ENCODE measurements around the gene HIC1.

HIC1 gene

DNA sequence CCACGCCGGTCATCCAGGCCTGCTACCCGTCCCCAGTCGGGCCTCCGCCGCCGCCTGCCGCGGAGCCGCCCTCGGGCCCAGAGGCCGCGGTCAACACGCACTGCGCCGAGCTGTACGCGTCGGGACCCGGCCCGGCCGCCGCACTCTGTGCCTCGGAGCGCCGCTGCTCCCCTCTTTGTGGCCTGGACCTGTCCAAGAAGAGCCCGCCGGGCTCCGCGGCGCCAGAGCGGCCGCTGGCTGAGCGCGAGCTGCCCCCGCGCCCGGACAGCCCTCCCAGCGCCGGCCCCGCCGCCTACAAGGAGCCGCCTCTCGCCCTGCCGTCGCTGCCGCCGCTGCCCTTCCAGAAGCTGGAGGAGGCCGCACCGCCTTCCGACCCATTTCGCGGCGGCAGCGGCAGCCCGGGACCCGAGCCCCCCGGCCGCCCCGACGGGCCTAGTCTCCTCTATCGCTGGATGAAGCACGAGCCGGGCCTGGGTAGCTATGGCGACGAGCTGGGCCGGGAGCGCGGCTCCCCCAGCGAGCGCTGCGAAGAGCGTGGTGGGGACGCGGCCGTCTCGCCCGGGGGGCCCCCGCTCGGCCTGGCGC is 2.4 kb downstream of the HIC1 start:
- H3K4me3 Mint-ChIP-seq = peak overlapping the region; percentile 9
- H3K9me3 Mint-ChIP-seq = no peaks in the 10 kb centered on the region
- H3K4me1 Mint-ChIP-seq (ENCODE audit: low read depth) = peaks cover 40% of the 10 kb centered on the region
- H3K27ac Mint-ChIP-seq = no peak overlapping the region
- peaks cover 23% of the 10 kb centered on the region for H3K36me3 Mint-ChIP-seq (ENCODE audit: low read depth)
- H3K27me3 Mint-ChIP-seq = peaks cover 58% of the 10 kb centered on the region
- intact Hi-C loops (cut with micrococcal nuclease) = loop anchor here (5.0 kb wide), 1 partner anchor 100 kb away; no protein-coding TSS in a partner anchor

DNA sequence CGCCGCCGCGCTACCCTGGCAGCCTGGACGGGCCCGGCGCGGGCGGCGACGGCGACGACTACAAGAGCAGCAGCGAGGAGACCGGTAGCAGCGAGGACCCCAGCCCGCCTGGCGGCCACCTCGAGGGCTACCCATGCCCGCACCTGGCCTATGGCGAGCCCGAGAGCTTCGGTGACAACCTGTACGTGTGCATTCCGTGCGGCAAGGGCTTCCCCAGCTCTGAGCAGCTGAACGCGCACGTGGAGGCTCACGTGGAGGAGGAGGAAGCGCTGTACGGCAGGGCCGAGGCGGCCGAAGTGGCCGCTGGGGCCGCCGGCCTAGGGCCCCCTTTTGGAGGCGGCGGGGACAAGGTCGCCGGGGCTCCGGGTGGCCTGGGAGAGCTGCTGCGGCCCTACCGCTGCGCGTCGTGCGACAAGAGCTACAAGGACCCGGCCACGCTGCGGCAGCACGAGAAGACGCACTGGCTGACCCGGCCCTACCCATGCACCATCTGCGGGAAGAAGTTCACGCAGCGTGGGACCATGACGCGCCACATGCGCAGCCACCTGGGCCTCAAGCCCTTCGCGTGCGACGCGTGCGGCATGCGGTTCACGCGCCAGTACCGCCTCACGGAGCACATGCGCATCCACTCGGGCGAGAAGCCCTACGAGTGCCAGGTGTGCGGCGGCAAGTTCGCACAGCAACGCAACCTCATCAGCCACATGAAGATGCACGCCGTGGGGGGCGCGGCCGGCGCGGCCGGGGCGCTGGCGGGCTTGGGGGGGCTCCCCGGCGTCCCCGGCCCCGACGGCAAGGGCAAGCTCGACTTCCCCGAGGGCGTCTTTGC is 3.1 kb downstream of the HIC1 start:
- peaks cover 62% of the 10 kb centered on the region for H3K27me3 Mint-ChIP-seq
- no peak overlapping the region for H3K27ac Mint-ChIP-seq
- H3K36me3 Mint-ChIP-seq (ENCODE audit: low read depth) = peaks cover 30% of the 10 kb centered on the region
- H3K4me3 Mint-ChIP-seq = peak overlapping the region; percentile 13
- H3K4me1 Mint-ChIP-seq (ENCODE audit: low read depth) = peaks cover 45% of the 10 kb centered on the region
- no peaks in the 10 kb centered on the region for H3K9me3 Mint-ChIP-seq
- intact Hi-C loops (cut with micrococcal nuclease) = loop anchor here (2.0 to 5.0 kb wide), 2 partner anchors 31 to 99 kb away; no protein-coding TSS in a partner anchor

DNA sequence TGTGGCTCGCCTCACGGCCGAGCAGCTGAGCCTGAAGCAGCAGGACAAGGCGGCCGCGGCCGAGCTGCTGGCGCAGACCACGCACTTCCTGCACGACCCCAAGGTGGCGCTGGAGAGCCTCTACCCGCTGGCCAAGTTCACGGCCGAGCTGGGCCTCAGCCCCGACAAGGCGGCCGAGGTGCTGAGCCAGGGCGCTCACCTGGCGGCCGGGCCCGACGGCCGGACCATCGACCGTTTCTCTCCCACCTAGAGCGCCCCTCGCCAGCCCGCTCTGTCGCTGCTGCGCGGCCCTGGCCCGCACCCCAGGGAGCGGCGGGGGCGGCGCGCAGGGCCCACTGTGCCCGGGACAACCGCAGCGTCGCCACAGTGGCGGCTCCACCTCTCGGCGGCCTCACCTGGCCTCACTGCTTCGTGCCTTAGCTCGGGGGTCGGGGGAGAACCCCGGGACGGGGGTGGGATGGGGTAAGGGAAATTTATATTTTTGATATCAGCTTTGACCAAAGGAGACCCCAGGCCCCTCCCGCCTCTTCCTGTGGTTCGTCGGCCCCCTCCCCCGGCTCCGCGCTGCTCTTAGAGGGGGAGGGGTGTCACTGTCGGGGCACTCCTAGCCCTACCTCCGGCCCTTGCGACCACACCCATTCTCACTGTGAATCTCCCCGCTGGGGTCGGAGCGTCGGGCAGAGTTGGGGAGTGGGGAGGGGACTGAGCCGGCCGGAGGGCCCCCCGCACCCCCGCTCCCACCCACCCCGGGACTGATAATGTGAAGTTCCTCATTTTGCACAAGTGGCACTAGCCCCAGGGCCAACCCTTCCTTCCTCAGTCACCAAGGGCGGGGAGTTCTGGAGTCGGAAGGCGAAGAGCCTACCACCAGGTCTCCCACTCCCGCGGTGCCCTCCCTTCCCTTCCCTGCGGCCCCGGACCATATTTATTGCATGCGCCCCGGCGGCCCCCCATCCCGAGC is 4.0 kb downstream of the HIC1 start:
- H3K27ac Mint-ChIP-seq = peak overlapping the region; percentile 46
- peaks cover 36% of the 10 kb centered on the region for H3K4me1 Mint-ChIP-seq (ENCODE audit: low read depth)
- H3K27me3 Mint-ChIP-seq = peaks cover 57% of the 10 kb centered on the region
- H3K9me3 Mint-ChIP-seq = no peaks in the 10 kb centered on the region
- peak overlapping the region; percentile 71 for H3K4me3 Mint-ChIP-seq
- H3K36me3 Mint-ChIP-seq (ENCODE audit: low read depth) = peaks cover 39% of the 10 kb centered on the region
- intact Hi-C loops (cut with micrococcal nuclease) = loop anchor here (2.0 to 5.0 kb wide), 2 partner anchors 30 to 98 kb away; no protein-coding TSS in a partner anchor

DNA sequence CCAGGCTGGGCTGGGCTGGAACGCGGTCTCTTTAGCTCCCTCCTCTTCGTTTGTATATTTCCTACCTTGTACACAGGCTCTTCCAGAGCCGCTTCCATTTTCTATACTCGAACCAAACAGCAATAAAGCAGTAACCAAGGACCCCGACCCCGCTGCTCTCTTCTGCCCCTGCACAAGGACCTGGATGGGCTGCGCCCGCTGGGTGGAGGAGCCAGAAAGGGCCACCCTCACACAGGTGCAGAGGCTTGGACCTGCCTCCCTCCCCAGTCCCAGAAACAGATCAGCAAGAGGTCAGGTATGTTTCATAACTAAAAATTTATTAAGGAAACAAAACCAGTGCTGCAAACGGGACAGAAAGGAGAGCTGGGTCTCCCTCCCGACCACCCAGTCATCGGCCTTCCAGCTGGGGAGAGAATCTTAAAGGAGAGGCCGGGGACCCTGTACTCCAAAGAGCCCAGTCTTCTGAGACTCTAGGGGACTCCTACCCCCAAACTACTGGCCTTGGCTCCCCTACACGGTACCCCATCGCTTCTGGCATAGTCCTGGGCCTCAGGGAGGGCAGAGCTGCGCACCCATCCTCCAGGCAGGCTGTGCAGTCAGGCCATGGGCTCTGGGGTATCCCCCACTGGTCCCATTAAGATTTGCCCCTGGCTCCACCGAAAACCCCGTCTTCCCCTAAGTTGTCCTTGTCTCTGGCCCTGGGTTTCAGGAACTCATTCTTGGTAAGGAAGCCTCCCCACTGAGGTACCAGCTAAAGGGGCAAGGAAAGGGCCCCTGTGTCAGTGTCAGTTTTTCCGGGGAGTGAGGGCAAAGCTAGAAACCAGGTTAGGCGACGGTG is 4.9 kb downstream of the HIC1 start:
- no peaks in the 10 kb centered on the region for H3K9me3 Mint-ChIP-seq
- intact Hi-C loops (cut with micrococcal nuclease) = loop anchor here (2.0 to 5.0 kb wide), 2 partner anchors 29 to 98 kb away; no protein-coding TSS in a partner anchor
- peak overlapping the region; percentile 46 for H3K27ac Mint-ChIP-seq
- peaks cover 48% of the 10 kb centered on the region for H3K36me3 Mint-ChIP-seq (ENCODE audit: low read depth)
- H3K4me3 Mint-ChIP-seq = peak overlapping the region; percentile 71
- H3K27me3 Mint-ChIP-seq = peaks cover 50% of the 10 kb centered on the region
- H3K4me1 Mint-ChIP-seq (ENCODE audit: low read depth) = peaks cover 41% of the 10 kb centered on the region

DNA sequence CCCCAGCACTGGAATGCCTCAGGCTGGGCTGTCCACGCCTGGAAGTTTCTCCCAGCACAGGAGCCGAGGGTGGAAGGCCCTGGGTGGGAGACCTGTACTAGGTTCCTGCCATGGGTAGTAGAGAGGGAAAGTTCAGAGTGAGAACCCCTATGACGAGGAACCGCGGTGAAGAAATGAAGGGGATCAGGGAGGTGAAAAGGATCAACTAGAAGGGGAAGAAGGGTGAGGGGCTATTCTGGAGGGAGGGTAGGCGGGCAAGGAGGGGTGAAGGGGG is 5.4 kb downstream of the HIC1 start:
- Mint-ChIP-seq H3K36me3 (ENCODE audit: low read depth) (peaks cover 54% of the 10 kb centered on the region), H3K4me3 (no peak overlapping the region), H3K4me1 (ENCODE audit: low read depth) (peaks cover 47% of the 10 kb centered on the region), H3K27ac (peak overlapping the region; percentile 1), H3K27me3 (peaks cover 48% of the 10 kb centered on the region), H3K9me3 (no peaks in the 10 kb centered on the region)
- intact Hi-C loops (cut with micrococcal nuclease) = no loop called here

DNA sequence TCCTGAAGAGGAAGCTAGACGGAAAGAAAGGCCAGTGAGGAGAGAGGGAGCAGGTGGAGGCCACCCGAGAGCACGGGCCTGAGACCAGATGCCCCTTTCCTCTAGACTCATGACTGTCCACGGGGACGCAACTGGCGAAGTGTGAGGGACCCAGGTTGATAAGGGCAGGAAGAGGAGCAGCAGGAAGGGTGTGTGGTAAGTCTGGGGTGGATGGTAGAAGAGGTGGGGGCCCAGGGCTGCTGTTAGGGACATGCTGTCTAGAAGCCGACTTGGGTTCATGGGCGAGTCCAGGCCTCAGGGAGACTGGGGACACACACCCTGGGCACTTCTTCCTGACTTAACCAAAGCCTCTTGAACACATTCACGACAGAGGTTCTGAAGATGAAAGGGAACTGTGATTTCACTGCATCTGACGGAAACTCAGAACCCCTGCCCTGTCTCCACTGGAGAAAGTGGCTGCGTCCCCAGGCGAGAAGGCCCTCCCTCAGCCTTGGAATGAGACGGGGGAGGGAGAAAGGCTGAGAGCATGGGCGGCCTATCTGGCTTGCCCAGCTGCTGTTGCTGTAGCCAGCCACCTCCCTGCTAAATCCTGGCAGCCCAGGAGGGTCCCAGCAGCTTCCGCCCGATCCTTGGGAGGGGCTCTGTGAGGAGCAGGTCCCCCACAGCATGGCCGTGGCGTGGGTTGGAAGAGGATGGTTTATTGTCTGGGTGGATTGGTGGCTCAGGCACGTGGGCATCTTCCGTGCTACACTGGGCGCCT is 6.0 kb downstream of the HIC1 start:
- Mint-ChIP-seq H3K27ac (peak overlapping the region; percentile 1), H3K27me3 (peaks cover 51% of the 10 kb centered on the region), H3K9me3 (no peaks in the 10 kb centered on the region), H3K4me1 (ENCODE audit: low read depth) (peaks cover 48% of the 10 kb centered on the region), H3K4me3 (no peak overlapping the region), H3K36me3 (ENCODE audit: low read depth) (peaks cover 59% of the 10 kb centered on the region)
- intact Hi-C loops (cut with micrococcal nuclease) = no loop called here

DNA sequence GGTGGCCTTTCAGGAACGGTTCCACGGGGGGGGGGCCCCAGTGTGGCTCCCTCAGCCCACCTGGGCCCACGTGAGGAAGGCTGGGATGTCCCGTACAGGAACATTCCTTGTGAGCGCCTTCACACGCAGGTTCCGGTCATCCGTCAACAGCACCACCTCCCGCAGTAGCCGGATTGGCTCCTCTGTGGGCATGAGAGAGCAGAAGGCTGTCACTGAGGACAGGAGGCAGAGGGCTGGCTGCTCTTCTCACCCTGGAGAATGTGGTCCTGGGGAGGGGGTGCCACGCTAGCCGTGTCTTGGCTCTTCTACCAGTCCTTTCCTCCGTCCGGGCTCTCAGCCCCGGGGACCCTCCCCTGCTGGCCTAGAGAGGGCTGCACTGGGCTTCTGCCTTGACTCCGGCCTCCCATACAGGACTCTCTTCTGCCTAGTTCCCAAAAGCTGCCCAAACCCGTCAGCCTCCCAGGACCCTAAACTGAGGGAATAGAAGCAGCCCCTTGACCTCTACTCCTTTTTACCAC is 6.6 kb downstream of the HIC1 start:
- Mint-ChIP-seq H3K4me1 (ENCODE audit: low read depth) (peaks cover 43% of the 10 kb centered on the region), H3K27me3 (peaks cover 49% of the 10 kb centered on the region), H3K27ac (no peak overlapping the region), H3K4me3 (no peak overlapping the region), H3K9me3 (no peaks in the 10 kb centered on the region), H3K36me3 (ENCODE audit: low read depth) (peaks cover 65% of the 10 kb centered on the region)
- intact Hi-C loops (cut with micrococcal nuclease) = no loop called here

DNA sequence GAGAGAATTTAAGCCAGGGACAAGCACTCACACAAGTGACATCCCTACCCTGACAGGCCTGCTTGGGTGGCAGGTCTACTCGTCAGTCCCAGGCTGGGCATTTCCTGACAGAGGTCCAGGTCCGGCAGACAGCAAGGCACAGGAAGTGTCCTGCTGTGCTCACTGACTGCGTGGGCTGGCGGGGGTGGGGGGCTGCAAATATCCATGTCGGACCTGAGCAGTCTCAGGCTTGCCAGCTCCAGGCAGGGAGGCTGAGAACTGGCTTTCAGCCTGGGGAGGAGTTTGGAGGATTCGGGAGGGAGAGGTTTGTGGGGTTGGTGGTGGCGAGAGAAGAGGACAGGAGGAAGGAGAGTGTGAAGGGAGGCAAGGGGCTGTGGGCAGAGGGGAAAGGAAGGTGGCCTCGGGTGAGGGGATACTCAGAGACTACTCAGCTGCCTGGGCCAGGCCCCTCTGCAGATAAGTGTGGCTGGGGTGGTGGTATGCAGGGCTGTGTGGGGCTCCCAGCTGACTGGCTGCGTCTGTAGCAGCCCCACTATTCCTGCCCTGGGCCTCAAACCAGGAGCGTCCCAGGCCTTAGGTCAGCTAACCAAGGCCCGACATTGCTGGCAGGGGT is 7.8 kb downstream of the HIC1 start:
- Mint-ChIP-seq H3K27me3 (peaks cover 44% of the 10 kb centered on the region), H3K27ac (no peak overlapping the region), H3K9me3 (no peaks in the 10 kb centered on the region), H3K36me3 (ENCODE audit: low read depth) (peaks cover 77% of the 10 kb centered on the region), H3K4me3 (no peak overlapping the region), H3K4me1 (ENCODE audit: low read depth) (peaks cover 39% of the 10 kb centered on the region)
- intact Hi-C loops (cut with micrococcal nuclease) = no loop called here

DNA sequence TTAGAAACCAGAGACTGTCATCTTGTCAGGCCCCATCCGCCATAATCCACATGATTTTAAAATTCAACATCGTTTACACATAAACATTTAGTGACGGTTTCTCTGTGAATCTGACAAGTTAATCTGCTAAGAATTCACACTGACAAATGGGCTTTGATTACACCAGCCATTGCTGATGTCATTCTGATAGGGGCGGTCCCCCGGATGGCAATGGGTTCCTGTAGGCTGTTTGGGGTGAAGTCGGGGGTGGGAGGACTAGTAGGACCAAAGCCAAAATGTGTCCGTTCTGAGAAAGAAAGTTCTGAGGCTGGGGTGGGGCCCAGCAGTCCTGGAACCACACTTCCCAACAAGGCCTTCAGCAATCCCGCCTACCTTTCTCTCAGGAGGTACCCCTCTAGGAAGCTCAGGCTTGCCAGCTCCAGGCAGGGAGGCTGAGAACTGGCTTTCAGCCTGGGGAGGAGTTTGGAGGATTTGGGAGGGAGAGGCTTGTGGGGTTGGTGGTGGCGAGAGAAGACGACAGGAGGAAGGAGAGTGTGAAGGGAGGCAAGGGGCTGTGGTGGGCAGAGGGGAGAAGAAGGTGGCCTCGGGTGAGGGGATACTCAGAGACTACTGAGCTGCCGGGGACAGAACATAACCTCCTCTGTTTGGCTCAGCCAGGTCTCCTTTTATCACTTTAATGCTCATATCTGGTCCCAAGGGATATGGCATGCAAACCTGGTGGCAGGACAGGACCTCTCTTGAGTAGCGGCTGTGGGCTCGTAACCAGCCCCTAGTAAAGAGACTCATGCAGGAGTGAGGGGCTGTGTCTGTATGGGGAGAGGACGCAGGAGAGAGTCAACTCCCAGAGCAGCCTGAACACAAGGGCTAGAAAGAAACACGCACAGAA is 8.6 kb downstream of the HIC1 start:
- intact Hi-C loops (cut with micrococcal nuclease) = no loop called here
- Mint-ChIP-seq H3K36me3 (ENCODE audit: low read depth) (peaks cover 85% of the 10 kb centered on the region), H3K4me3 (no peak overlapping the region), H3K27ac (no peak overlapping the region), H3K27me3 (peaks cover 39% of the 10 kb centered on the region), H3K9me3 (no peaks in the 10 kb centered on the region), H3K4me1 (ENCODE audit: low read depth) (peaks cover 36% of the 10 kb centered on the region)

DNA sequence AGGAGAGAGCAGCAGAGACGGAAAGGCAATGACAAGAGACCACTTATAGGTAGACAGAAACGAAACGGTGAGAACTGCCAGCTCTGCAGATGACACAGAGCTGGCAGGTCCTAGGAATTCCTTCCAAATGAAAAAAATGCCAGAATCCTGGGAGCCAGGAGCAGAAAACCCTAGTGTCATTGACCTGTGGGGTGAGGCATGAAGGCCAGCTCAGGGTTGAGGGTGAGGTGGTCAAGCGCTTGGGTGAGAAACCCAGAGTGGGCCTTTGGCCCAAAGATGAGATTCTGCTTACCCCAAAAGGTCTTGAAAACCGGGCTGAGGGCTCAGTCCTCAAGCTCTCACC is 9.2 kb downstream of the HIC1 start:
- no peak overlapping the region for H3K27ac Mint-ChIP-seq
- no peak overlapping the region for H3K4me3 Mint-ChIP-seq
- no peaks in the 10 kb centered on the region for H3K9me3 Mint-ChIP-seq
- H3K36me3 Mint-ChIP-seq (ENCODE audit: low read depth) = peaks cover 92% of the 10 kb centered on the region
- peaks cover 40% of the 10 kb centered on the region for H3K27me3 Mint-ChIP-seq
- H3K4me1 Mint-ChIP-seq (ENCODE audit: low read depth) = peaks cover 35% of the 10 kb centered on the region
- intact Hi-C loops (cut with micrococcal nuclease) = no loop called here

DNA sequence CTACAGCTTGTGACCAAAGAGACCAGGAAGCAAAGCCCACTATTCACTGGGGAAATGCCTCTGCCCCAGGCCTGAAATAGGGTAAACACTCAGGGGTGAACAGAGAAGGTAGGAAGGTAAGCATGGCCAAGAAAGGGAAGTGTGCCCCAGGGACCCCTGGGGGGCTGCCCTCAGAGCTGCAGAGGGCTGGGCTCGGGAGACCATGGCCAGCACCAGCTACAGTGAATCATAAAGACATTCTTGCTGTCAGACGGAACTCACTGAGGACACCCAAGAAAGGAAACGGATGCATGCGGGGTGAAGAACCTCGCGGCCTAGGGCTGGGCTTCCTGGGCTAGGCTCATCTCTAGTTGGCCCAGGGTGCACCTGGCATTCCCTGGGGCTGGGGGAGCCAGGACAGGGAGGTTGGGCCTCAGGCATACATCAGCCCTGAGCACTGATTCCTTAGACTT is 9.6 kb downstream of the HIC1 start:
- Mint-ChIP-seq H3K9me3 (no peaks in the 10 kb centered on the region), H3K27me3 (peaks cover 37% of the 10 kb centered on the region), H3K4me3 (no peak overlapping the region), H3K36me3 (ENCODE audit: low read depth) (peaks cover 96% of the 10 kb centered on the region), H3K27ac (no peak overlapping the region), H3K4me1 (ENCODE audit: low read depth) (peaks cover 33% of the 10 kb centered on the region)
- intact Hi-C loops (cut with micrococcal nuclease) = no loop called here

Data from dendritic cell treated with granulocyte-macrophage colony-stimulating factor and Interleukin-4, amounts not matched to agents 40 ng/mL and 50 ng/mL, for 4 days (primary cell).